Endothelial cell of umbilical vein (primary cell): ENCODE results near the gene CBY3. TPM values are rescaled to one million over a fixed set of nuclear protein-coding genes. Genes with fewer than 3 reads are reported as not detected.
"Not testable (repeated sequence)": the region's sequence is repeated elsewhere in the genome, so short reads cannot be mapped to it uniquely, and the experiment has no call there.

ENCODE experiments used
- BruUV-seq: library from RNA; stranded (reverse); fragments of 400-500 nt; replicated peaks from 2 replicates; lab custom pipeline; 2021; lab: Mats Ljungman, UMichigan
- CTCF ChIA-PET: fragments of 300-600, 350-600 bp; sonication (Branson Sonifier 250); formaldehyde crosslinking; loops from one replicate; lab custom pipeline; 2021; ENCODE audit warnings: antibody characterized with exemption, inconsistent platforms; lab: Charles Lee
- POLR2A ChIA-PET: fragments of 300-600, 350-600 bp; sonication (Branson Sonifier 250); formaldehyde crosslinking; loops from one replicate; lab custom pipeline; 2021; ENCODE audit warnings: antibody characterized with exemption, inconsistent platforms; lab: Charles Lee
- DNase-seq: peaks from one replicate; pipeline ENCODE4 v3.0.0-alpha.2; 2011; ENCODE audit warnings: low read depth, low spot score
- FAIRE-seq: peaks from 2 replicates; lab custom pipeline; 2011; peaks lifted over from hg19 to GRCh38; lab: Jason Lieb, UNC
- H2AFZ ChIP-seq: 2 replicates; pipeline ENCODE4 v1.6.0; 2012; ENCODE audit warnings: low read depth, low read length, control low read depth, inconsistent platforms
- H3K27ac ChIP-seq: 2 replicates; pipeline ENCODE4 v1.5.1; 2011; ENCODE audit warnings: low read depth, mild to moderate bottlenecking, control low read depth, low read length, moderate library complexity; ENCODE audit not compliant: insufficient read depth
- H3K27me3 ChIP-seq, 2 experiments: 2 replicates each; pipeline versions ENCODE4 v1.6.0 to v1.6.1; 2011; ENCODE audit warnings: low read length in 2 of 2, mixed read lengths in 1 of 2; ENCODE audit not compliant: control insufficient read depth in 2 of 2, insufficient read depth in 2 of 2
- H3K36me3 ChIP-seq, 2 experiments: 2 replicates in 1 of 2; 3 replicates in 1 of 2; pipeline ENCODE4 v1.5.1; 2011; ENCODE audit warnings: low read length in 2 of 2, mild to moderate bottlenecking in 1 of 2, moderate library complexity in 1 of 2; ENCODE audit not compliant: control insufficient read depth in 2 of 2, insufficient read depth in 2 of 2; ENCODE audit errors: extremely low read depth in 1 of 2
- H3K4me1 ChIP-seq: 3 replicates; pipeline ENCODE4 v1.5.1; 2011; ENCODE audit warnings: mild to moderate bottlenecking, low read length; ENCODE audit not compliant: control insufficient read depth, insufficient read depth; ENCODE audit errors: extremely low read depth
- H3K4me2 ChIP-seq: 2 replicates; pipeline ENCODE4 v1.6.1; 2011; ENCODE audit warnings: low read length, control low read depth, mixed read lengths; ENCODE audit not compliant: insufficient read depth
- H3K4me3 ChIP-seq, 3 experiments: fragments of 200-600 bp in 1 of 3; sonication (generic), shearing (Covaris generic) in 1 of 3; replicated peaks in 1 of 3; 2 replicates each; pipeline ENCODE4 v1.5.1; 2011 to 2016; ENCODE audit warnings: control low read depth in 3 of 3, low read length in 3 of 3, mild to moderate bottlenecking in 2 of 3, inconsistent platforms in 1 of 3, low read depth in 1 of 3, moderate library complexity in 1 of 3; ENCODE audit not compliant: insufficient read depth in 1 of 3
- H3K79me2 ChIP-seq: 2 replicates; pipeline ENCODE4 v1.6.0; 2012; ENCODE audit warnings: low read length, inconsistent platforms; ENCODE audit not compliant: control insufficient read depth, insufficient read depth
- H3K9ac ChIP-seq: replicated peaks from 2 replicates; pipeline ENCODE3; 2011; ENCODE audit warnings: low read length, control low read depth; ENCODE audit not compliant: insufficient read depth; ENCODE audit errors: extremely low read depth
- H3K9me1 ChIP-seq: replicated peaks from 3 replicates; pipeline ENCODE4 v1.6.0; 2011; ENCODE audit warnings: mild to moderate bottlenecking, low read length; ENCODE audit not compliant: control insufficient read depth, insufficient read depth; ENCODE audit errors: extremely low read depth
- H3K9me3 ChIP-seq: replicated peaks from 2 replicates; pipeline ENCODE4 v1.5.1; 2012; ENCODE audit warnings: low read length, inconsistent platforms; ENCODE audit not compliant: control insufficient read depth, insufficient read depth
- H4K20me1 ChIP-seq: replicated peaks from 2 replicates; pipeline ENCODE3; 2011; ENCODE audit warnings: mild to moderate bottlenecking, low read length; ENCODE audit not compliant: control insufficient read depth, insufficient read depth; ENCODE audit errors: extremely low read depth
- EZH2 ChIP-seq: IDR thresholded peaks from 2 replicates; pipeline ENCODE4 v1.6.1; 2012; ENCODE audit warnings: borderline replicate concordance, low read depth, mild to moderate bottlenecking, moderate library complexity, low read length, inconsistent platforms; ENCODE audit not compliant: severe bottlenecking
- FOS ChIP-seq: IDR thresholded peaks from 2 replicates; pipeline ENCODE4 v1.6.1; 2011; ENCODE audit warnings: mild to moderate bottlenecking, low read length, moderate library complexity, borderline replicate concordance; ENCODE audit not compliant: insufficient read depth
- GATA2 ChIP-seq: IDR thresholded peaks from 2 replicates; pipeline ENCODE4 v1.7.0; 2011; ENCODE audit warnings: low read depth, mild to moderate bottlenecking, moderate library complexity, mixed read lengths, low read length; ENCODE audit not compliant: insufficient read length, insufficient read depth
- JUN ChIP-seq: IDR thresholded peaks from 2 replicates; pipeline ENCODE4 v1.6.1; 2011; ENCODE audit warnings: borderline replicate concordance, low read depth; ENCODE audit not compliant: insufficient read length, insufficient read depth
- MAX ChIP-seq: IDR thresholded peaks from 2 replicates; pipeline ENCODE4 v1.6.1; 2011; ENCODE audit not compliant: insufficient read depth, insufficient read length
- MYC ChIP-seq: IDR thresholded peaks from one replicate; pipeline ENCODE4 v1.6.1; 2011; ENCODE audit warnings: mild to moderate bottlenecking, low read depth, low read length
- POLR2A ChIP-seq: IDR thresholded peaks from 2 replicates; pipeline ENCODE4 v1.6.1; 2012; ENCODE audit warnings: low read depth, mild to moderate bottlenecking, control low read depth, low read length
- POLR2AphosphoS5 ChIP-seq: IDR thresholded peaks from 2 replicates; pipeline ENCODE4 v1.6.1; 2012; ENCODE audit warnings: low read depth, mild to moderate bottlenecking, control low read depth, low read length, moderate library complexity; ENCODE audit not compliant: insufficient read depth
- dilution Hi-C: fragments of 300-500 bp; cut with MboI; formaldehyde crosslinking; loops from one replicate; pipeline ENCODE4 v1.15.0; 2019; ENCODE audit warnings: low sequenced_read_pairs; ENCODE audit not compliant: extremely low pct_ligation_motif_present
- intact Hi-C: fragments of 100-400 bp; cut with micrococcal nuclease; formaldehyde crosslinking; loops from one replicate; pipeline ENCODE4 v1.10.0; 2022
- polyA plus RNA-seq, 4 experiments: library from polyadenylated mRNA; depleted of rRNA in 3 of 4; stranded (reverse) in 3 of 4; unstranded in 1 of 4; fragments of >200 nt; gene quantifications; 2 replicates each; pipeline versions ENCODE4 v1.2.1 to v1.2.3, GENCODE V29; 2011 to 2012; ENCODE audit warnings: missing spikeins in 1 of 4
- total RNA-seq: library from RNA; stranded (reverse); gene quantifications from 2 replicates; pipeline ENCODE4 v1.2.3, GENCODE V29; 2021
- TF ChIP-seq, protein P1 (sequence below), 2 donors: IDR thresholded peaks; 1 replicate in 1 of 2; 2 replicates in 1 of 2; pipeline ENCODE4 v1.5.1; 2011; ENCODE audit warnings: low read length in 2 of 2, mild to moderate bottlenecking in 2 of 2, moderate library complexity in 2 of 2, control low read depth in 1 of 2, inconsistent platforms in 1 of 2, low read depth in 1 of 2; ENCODE audit not compliant: insufficient read depth in 1 of 2; ENCODE audit errors: extremely low read depth in 1 of 2

CBY3 gene
- total and polyA plus RNA-seq, 2 donors (not counting 3 experiments of a cell fraction or from before 2014, with no cell fraction given): not detected

DNA sequence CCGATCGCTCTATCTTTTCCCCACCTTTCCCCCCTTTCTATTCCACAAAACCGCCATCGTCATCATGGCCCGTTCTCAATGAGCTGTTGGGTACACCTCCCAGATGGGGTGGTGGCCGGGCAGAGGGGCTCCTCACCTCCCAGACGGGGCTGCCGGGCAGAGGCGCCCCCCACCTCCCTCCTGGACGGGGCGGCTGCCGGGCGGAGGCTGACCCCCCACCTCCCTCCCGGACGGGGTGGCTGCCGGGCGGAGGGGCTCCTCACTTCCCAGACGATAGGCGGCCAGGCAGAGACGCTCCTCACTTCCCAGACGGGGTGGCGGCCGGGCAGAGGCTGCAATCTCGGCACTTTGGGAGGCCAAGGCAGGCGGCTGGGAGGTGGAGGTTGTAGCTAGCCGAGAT lies 30.6 kb downstream of the CBY3 start:
- H3K27ac ChIP-seq, FAIRE-seq, H3K79me2 ChIP-seq, H4K20me1 ChIP-seq, H3K9me1 ChIP-seq, H3K9ac ChIP-seq, H3K9me3 ChIP-seq, H3K4me2 ChIP-seq, H3K27me3 ChIP-seq, POLR2A ChIA-PET, H2AFZ ChIP-seq, BruUV-seq, intact Hi-C loops, DNase-seq, dilution Hi-C loops, H3K4me3 ChIP-seq, CTCF ChIA-PET, H3K4me1 ChIP-seq, H3K36me3 ChIP-seq: not testable (repeated sequence)

DNA sequence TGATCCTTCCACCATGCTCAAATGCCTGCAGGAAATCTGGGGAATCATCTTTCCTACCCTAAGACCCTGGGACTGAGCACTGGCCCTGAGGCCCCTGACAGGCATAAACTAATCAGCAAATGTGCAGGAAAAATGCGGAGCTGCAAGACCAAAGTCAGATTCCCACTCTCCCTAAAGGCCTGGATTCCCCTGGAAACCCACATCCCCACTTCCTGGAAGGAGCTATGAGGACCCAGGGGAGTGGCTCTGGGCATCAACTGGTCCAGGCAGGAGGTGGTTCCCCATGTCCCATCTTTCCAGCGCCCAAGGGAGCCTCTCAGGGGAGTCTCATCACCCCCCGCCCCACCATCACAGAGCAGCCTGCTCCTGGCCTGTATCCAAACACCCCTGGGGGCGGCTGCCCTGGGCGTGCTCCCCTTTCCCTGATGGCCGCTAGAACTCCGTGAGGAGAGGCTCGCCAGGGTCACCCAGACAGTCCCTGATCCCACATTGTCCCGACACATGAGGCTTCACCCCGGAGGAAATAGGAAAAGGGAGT lies 31.6 kb downstream of the CBY3 start:
- BruUV-seq, H3K9ac ChIP-seq, dilution Hi-C loops, H3K79me2 ChIP-seq, CTCF ChIA-PET, H4K20me1 ChIP-seq, H3K9me1 ChIP-seq, FAIRE-seq, H3K9me3 ChIP-seq, H3K27me3 ChIP-seq, H3K27ac ChIP-seq, POLR2A ChIA-PET, H3K4me2 ChIP-seq, DNase-seq, intact Hi-C loops, H3K36me3 ChIP-seq, H3K4me1 ChIP-seq, H2AFZ ChIP-seq, H3K4me3 ChIP-seq: not testable (repeated sequence)

DNA sequence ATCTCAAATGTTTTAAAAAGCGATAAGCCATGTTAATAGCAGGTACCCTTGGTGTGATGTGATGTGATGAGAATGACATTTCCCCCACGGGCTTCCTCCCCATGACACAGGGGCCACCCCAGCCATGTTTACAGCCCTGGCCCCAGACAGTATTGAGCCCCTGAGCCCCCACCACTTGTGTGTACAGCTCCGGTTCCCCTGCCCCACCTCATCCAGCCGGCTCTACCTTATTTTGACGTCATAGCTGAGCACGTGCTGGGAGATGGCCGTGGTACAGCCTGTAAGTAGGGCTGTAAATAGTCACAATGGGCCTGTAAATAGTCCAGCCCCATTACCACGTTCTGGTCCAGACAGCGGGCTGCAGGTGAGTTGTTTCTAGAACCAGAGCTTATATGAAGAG lies 32.4 kb downstream of the CBY3 start:
- H3K9me1 ChIP-seq: no peaks in the 10 kb centered on the region
- CTCF ChIA-PET: no interaction called here

More for the DNA sequence above, 32.4 kb downstream of the CBY3 start:
- intact Hi-C loops (no loop called here), dilution Hi-C loops (no loop called here)
- H3K9ac ChIP-seq: no peak overlapping the region
- POLR2A ChIA-PET: no interaction called here
- DNase-seq (no peak), FAIRE-seq (no peak)
- no peaks in the 10 kb centered on the region for H3K36me3 ChIP-seq
- no peak overlapping the region for H2AFZ ChIP-seq
- no peaks in the 10 kb centered on the region for H3K27me3 ChIP-seq
- H3K4me3 ChIP-seq: no peak overlapping the region
- TF ChIP-seq POLR2A (no peak), FOS (no peak), MAX (no peak), EZH2 (no peak), POLR2AphosphoS5 (no peak), JUN (no peak), GATA2 (no peak), MYC (no peak)
- TF ChIP-seq, protein P1, sequence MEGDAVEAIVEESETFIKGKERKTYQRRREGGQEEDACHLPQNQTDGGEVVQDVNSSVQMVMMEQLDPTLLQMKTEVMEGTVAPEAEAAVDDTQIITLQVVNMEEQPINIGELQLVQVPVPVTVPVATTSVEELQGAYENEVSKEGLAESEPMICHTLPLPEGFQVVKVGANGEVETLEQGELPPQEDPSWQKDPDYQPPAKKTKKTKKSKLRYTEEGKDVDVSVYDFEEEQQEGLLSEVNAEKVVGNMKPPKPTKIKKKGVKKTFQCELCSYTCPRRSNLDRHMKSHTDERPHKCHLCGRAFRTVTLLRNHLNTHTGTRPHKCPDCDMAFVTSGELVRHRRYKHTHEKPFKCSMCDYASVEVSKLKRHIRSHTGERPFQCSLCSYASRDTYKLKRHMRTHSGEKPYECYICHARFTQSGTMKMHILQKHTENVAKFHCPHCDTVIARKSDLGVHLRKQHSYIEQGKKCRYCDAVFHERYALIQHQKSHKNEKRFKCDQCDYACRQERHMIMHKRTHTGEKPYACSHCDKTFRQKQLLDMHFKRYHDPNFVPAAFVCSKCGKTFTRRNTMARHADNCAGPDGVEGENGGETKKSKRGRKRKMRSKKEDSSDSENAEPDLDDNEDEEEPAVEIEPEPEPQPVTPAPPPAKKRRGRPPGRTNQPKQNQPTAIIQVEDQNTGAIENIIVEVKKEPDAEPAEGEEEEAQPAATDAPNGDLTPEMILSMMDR (IDR thresholded peaks at IDR 0.05; ENCODE audit: extremely low read depth in 1 of 2, insufficient read depth in 1 of 2, low read depth in 1 of 2, low read length in 2 of 2): no peak
- no peaks in the 10 kb centered on the region for H3K79me2 ChIP-seq
- H3K4me2 ChIP-seq: no peak overlapping the region
- no peaks in the 10 kb centered on the region for H4K20me1 ChIP-seq
- BruUV-seq: no TSS peak
- no peak overlapping the region for H3K27ac ChIP-seq
- no peaks in the 10 kb centered on the region for H3K4me1 ChIP-seq
- H3K9me3 ChIP-seq: no peaks in the 10 kb centered on the region
